Tongue (tissue), 2 donors: ENCODE measurements around the gene PIGC. TPM values are rescaled to one million over a fixed set of nuclear protein-coding genes. Genes with fewer than 3 reads are reported as not detected.

ENCODE experiments used
- DNase-seq: peaks from one replicate; pipeline ENCODE4 v3.0.0-alpha.2; 2015
- total RNA-seq: library from RNA; depleted of rRNA; stranded (reverse); fragments of >200 nt; gene quantifications from one replicate; pipeline ENCODE4 v1.2.3, GENCODE V29; 2014

The PIGC gene
- total RNA-seq = 24.6 TPM

DNA sequence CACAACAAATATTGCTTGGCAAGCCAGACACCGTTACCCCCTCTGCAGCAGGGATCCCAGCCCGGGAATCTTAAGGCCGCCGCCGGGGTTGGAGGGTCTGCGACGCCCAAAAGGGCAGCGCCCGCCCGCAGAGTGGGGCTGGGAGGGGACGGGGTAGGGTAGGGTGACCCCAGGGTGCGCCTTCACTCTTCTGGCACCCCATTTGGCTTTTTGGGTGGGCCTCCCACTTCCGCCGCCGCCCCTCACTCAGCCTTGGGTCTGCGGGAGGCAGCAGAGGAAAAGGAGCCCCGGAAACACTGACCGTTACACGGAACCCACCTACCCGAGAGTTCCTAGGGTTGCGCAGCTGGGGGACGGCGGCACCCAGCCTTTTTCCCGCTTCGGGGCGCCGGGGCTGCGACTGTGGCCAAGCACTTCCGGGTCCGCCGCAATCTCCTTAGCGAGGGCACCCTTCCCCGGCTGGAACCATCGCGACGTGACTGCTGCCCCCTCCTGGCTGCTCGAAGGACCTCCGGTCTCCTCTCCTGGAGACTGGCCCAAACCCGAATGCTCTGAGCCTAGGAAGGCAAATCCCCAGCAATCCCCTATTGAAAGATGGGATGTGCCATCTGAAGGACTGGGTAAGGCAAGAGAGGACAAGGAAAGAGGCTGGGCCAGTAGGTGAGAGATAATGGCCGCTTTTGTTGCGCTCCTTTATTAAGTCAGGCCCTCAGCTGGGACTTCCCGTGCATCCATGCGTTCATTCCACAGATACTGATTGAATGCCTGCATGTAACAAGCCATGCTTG lies at the start of gene PIGC:
PIGC (minus strand) TSS at position 404 of the 788 bp plus-strand sequence. CDS start 1,447 bp downstream, outside the sequence.
- peak; percentile 96 for DNase-seq

DNA sequence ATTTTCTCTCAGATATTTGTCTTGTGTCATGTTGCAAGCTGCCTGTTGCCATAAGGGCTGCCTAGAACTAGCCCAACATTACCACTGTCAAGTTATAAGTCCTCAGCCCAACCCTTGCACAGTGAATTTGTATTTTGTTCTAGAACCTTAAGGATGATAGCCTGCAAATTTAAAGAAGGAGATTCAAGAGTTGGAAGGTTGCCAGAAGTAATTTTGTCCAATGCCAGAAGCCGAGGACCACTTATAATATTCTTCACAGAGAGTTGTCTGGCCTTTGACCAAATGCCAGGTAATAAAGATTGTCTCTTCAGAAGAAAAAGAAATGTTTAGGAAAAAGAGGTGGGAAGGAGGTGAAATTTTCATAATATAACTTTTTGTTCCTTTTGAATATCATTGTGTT lies 48.6 kb upstream of the PIGC start:
- DNase-seq = no peak

DNA sequence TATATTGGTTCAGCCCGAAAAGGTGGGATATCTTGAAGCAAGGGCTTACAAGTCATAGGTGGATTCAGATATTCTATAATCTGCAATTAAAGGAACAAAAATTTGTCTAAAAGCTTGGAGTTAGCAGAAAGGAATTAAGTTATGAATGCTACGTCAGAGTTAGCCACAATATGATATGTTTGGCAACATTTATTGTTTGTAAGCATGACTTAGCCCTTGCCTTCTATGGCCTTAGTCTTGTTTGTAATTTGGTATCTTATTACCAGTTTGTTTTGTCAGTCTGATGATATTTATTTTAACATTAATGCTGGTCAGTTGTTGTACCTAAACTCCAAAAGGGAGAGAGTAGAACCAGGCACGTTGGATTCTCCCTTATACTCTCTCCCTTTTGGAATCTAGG lies 46.0 kb upstream of the PIGC start:
- DNase-seq = no peak

DNA sequence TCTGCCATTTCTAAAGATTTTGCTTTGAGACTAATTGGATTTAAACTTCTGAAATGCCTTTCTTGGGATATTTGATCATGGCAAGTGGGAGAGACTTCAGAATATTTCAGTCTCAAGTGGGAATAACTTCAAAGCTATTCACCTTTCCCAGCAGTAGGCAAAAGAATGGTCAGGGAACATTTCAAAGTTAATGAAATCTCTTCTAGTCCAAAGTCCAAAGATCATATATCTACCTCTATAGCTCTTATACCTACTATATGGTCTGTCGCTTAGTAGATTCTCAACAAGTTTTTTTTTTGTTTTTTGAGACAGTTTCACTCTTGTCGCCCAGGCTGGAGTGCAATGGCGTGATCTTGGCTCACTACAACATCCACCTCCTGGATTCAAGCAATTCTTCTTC lies 44.5 kb upstream of the PIGC start:
- no peak for DNase-seq

DNA sequence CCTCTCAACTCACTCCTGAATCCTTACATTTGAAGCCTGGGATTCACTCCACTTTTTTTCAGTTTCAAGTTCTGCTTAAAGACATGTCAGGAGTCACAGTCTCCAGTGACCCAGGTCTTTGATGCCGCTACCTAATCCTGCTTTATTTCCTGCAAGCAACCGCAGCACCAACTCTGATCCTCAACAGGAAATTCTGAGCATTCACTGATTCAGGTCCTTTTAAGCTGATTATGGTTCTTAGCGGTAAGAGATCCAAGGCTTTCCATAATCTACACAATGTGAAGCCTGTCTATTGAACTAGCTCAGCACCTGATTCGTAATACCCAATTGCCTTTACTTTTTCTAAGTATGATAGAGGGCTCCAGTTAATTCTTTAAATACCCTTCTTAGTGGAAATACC lies 43.7 kb upstream of the PIGC start:
- no peak for DNase-seq

DNA sequence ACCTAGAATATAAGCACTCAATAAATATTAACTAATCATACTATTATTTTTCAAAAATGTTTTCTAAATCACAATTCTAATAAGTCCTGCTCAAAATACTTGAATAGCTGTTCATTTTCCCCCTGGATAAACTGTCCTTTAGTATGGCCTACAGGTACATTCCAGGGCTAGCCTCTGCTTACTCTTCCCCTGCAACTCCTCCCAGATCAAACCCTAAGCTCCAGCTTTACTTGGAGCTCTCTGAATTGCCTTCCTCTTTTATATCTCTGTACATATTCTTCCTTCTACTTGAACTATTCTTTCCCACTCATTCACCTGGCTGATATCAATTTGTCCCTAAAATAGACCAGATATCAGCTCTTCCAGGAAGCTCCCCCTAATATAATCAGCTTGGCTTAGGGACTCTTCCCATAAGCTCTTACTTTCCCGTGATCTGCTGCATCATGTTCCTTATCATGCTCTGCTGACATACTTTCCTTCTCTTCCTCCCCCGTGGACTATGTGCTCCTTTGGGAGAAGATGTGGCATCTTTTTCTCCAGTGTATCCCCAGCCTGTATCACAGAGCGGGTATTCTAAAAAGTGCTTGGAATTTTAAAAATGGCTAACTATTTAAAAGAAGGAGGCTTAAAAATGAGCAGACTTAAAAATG lies 43.1 kb upstream of the PIGC start:
- no peak for DNase-seq

DNA sequence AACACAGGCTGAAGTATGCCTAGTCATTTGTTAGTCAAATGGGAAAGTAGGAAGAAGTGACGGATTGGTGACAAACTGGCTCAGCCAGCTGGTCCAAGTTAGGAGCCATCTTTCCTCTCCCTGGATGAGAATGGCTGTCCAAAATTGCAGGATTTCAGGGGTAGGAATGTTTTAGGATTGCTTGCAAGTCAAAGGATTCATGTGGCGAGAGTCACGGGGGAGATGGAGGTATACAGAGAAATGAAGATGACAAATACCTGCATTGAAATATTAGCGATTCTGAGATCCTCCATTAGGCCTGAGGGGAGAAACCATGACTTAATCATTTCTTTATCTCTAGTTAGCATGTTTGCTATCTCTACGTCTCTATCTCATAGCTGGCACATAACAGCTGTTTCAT lies 41.8 kb upstream of the PIGC start:
- DNase-seq = no peak

DNA sequence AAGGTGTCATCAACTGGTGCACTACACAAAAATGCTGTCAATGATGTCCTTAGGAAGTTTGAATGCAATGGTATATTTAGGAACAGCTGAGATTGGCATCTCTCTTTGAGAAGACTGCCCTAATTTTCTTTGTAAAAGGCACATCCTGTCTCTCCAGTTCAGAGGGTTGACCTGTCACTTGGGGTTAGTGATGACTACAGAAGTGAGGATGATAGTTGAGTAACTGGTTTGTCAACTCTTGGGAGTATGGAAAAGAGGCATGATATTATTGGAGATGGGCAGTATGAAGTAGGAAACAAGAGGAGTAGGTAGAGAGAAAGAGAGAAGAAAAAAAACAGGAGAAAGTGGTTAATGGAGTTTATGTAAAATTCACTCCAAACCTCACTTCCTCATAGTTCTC lies 40.4 kb upstream of the PIGC start:
- DNase-seq = no peak

DNA sequence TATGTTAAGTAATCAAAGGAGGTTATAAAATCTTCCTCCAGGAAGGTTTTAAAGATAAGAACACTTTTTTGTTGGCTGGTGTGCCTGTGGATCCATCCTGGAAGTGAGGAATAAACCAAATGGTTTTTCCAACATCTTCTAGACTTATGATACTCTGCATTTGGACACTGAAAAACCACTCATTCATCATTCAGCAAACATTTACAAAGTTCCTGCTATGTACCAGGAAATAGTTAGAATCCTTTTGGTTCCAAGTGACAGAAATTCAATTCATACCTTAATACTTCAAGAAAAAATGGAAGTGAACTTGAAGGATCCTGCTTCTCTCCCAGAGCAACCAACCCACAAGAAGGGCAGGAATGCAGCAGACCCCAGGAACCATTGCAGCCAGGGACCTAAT lies 39.6 kb upstream of the PIGC start:
- no peak for DNase-seq

DNA sequence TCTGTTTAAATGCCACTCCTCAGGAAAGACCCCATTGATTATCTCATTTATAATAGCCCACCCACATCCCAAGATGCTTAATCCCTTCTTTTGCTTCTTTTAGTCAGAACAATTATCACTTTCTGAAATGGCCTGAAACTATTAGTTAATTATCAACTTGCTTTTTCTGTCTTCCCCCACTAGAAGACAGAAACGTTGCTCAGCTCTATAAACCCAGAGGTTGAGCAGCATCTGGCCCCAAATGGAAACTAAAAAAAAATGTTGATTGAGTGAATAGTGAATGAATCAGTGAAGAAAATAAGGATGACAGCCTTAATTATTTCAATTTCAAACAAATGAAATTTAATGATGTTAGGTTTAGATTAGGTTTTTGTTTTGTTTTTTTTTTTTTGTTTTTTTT lies 38.2 kb upstream of the PIGC start:
- DNase-seq = no peak

DNA sequence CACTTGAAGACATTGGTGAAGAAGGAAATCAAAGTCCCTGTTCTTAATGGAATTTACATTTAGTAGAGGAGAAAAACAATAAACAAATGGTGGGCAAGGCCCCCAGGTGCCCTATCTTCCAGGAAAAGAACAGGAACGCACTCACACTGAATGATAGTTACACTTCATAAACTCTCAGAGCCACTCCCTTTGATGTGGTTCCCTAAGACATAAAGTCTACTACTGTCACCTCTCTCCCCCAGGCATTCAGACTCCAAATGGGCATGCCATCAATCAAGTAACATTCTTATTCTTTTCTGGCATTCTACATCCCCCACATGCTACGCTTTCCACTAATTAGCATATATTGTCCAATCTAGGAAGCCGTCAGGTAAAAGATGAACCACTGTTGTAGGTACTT lies 36.6 kb upstream of the PIGC start:
- no peak for DNase-seq

DNA sequence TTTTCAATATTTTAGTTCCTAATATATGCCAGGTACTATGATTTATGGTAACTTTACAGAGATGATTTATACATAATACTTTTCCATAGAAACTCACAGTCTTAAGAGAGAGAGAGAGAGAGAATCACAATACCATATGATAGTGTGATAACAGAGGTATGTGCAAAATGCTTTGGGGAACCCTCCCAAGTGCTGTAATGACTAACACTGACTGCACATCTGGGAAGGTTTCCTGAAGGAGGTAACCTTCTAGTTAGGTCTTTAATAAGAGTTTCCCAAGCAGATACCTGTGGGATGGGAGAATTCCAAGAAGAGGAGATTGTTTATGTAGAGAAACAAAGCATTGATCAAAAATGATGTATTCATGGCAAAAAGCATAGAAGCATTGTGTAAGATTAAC lies 34.6 kb upstream of the PIGC start:
- no peak for DNase-seq

DNA sequence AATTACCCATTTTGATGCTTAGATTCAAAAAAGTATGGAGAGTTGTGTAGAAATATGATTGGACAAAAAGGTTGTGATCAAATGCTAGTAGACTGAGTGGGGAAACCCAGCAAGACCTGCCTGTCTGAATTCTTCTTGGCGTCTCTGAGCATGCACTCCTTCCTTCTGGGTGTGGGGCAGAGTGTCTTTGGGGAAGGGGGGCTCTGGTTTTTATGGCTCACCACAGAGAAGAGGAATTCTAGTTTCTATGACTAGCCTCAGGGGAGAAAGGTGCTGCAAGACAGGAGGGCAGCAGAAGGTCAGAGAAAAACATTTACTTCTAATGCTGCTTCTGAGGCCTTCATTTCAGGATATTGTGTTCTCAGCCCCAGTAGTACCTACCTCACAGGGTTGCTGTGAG lies 33.9 kb upstream of the PIGC start:
- no peak for DNase-seq

DNA sequence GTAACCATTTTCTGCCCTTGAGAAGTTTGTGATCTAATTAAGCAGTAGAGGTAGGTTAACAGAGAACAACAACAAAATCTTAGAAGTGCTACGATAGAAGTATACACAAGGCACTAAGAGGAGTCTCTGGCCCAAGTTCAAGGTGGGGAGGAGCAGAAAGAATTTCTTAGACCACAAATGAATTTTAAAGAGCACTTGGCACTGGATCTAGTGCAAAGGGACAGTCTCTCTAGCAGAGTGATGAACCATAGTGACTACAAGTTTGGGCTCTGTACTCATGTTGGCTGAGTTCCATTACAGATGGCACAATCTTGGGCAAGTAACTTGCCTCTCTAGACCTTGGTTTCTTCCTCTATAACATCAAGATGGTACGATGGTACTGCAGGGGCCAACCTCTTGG lies 33.3 kb upstream of the PIGC start:
- no peak for DNase-seq

DNA sequence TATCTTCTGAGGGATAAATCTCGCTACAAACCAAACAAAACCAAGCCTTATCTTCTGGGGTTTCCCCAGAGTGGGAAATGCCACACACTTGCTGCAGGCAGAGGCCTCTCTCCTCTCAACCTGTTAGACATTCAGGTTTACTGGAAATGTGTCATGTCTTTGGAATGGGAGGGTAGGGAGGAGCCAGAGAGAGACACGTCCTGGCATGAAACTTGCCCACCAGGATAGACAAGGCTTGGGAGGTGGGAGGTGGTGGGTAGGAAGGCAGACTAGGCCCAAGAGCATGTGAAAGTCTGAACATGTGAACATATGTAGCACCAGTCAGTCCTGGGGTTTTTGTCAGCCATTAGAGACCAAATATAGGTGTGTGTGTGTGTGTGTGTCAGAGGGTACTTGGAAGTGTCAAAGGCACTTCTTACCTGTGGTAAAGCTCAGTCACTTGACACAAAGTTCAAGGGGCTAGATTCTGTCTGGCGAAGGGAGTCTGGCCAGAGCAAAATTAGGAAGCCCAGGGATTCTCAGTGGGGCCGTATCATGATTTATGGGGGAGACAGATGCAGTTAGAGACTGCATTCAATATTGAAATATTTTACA lies 32.4 kb upstream of the PIGC start:
- no peak for DNase-seq

DNA sequence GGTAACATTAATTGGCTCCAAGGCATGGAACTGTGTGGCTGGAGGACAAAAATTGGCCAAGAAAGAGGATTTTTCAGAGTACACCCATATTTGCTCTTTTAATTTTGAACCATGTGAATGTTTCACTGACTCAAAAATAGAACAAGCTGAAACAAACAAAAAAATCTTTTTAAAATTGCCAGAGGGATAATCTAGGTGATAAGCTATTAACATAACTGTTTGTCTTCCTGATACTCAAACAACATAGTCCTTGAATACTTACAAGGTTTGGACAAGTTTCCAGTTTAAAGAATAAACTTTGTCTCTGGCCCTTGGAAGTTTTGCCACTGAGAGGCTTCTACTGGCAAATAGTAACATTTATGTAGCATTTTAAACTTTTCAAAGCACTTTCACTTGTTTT lies 30.0 kb upstream of the PIGC start:
- no peak for DNase-seq

DNA sequence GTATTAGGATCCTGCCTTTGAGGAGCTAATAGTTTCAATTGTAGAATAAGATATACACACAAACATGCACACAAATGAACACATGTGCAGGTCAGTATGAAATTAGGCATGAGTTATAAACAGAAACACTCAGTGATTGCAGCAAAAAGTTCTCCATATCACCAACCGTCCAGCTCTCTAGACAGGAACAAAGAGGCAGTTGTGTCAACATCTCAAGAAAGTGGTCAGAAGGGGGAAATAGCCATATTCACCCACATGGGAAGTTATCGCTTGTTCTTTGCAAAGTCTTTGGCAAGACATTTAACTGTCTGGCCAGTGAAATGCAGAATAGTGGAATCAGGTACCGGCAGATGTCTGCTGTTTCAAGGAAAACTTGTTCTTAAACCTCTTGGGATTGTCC lies 29.4 kb upstream of the PIGC start:
- no peak for DNase-seq

DNA sequence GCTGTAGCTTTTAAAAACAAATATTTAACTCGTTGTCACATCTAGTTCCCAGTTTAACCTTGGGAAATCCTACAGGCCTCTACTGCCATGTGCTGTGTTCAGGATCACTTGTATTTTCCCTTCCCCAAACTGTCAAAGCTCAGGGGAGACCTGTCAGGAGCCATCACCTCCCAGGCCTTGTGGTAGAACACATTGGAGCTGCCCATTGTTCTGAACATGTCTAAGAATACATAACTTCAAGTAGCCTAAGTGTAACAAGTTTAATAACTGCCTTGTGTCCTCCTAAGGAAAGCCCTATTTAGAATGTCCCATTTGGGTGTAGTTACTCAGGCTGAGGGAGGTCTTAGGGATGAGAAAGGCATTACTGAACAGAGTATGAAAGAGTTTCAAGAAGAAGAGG lies 28.6 kb upstream of the PIGC start:
- no peak for DNase-seq

DNA sequence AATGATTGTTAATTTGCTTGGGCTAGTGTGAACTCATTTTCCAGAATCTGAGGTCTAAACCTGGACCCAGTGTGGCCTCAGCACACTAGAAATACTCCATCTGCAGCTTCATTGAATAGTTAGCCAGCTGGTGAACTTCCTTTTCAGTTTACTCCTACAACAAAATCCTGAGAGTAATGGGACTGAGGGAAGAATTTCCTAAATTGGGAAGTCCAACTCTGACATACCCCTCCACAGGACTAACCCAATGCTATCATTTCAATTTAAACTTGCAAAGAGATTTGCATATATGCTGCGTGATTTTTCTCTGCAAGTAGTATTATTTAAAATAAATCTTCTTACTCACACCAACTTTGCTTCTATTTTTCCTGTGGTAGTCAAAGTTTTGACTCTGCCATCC lies 27.8 kb upstream of the PIGC start:
- DNase-seq = no peak

DNA sequence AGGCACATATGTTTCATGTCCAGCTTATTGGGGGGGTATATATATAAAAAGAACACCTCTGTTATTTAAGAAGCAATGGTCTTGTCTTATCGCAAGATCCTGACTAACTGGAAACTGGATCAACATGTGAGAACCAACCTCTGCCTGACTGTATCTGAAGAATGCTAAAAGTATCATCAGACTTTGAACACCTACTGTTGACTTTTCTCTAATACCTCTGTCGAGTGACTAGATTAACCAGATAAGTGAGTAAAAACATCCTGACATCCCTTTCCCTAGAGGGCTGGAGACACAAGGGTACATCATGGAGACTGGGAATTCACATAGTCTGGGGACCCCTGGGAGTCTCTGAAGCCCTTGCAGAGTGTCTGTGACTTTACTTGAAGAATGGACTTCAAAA lies 26.3 kb upstream of the PIGC start:
- DNase-seq = peak; percentile 45

DNA sequence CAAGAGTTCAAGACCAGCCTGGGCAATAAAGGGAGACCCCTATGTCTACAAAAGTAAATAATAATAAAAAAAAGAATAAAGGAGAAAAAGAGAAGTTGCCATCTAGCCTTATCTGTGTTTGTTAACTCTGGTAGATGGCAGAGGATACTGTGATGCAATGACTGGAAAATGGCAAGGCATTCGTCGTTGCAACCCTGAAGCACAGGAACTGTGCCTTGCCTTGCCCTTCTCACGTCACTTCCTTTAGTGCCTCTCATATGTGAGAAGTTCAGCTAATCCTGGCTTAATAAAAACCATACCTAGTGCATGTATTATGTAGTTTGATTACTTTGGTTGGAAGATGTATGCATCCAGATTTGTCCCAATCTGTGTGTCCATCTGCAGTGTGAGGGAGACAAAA lies 25.8 kb upstream of the PIGC start:
- no peak for DNase-seq

DNA sequence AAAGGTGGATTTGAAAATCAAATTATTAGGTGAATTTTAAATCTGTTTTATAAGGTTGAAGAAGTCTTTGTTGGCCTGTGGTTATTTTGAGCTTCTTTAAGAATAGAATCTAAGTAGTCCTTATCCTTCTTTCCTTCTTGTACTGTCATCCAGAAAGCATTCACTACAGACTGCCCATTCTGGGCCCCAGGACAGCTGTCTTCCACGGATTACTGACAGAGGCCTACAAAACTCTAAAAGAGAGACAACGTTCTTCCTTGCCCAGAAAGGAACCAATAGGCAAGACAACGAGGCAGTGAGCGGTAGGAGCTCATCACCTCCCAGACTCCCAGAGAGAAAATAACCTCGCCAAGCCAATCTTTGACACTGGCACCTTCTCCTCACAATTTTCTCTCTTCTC lies 24.4 kb upstream of the PIGC start:
- peak; percentile 70 for DNase-seq

DNA sequence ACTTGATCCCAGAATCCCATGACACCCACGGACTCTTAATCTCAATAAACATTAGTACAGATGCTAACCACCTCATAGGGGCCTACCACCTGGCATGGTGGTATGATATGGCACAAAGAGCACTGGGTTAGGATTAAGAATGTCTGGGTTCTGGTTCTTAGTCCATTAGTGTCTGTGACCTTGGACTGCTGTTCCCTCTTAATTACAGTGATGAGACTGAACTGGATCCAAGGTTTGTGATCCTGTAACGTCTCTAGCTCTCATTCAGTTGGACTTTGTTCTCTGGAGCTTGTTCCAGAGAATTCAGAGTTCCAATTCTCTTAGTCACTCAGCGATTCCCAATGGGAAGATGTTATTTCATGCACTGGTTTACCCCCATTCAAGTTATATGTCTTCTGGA lies 23.6 kb upstream of the PIGC start:
- no peak for DNase-seq
